K562 (cell line): ENCODE results near the gene ADGRE3. TPM values are rescaled to one million over a fixed set of nuclear protein-coding genes. Genes with fewer than 3 reads are reported as not detected.
A peak's percentile ranks its signal among the peaks of the same experiment; 100 is the strongest.

ENCODE experiments used
- ADNP ChIP-seq: fragments of 200-800 bp; sonication (Bioruptor generic); IDR thresholded peaks from 2 replicates; pipeline ENCODE4 v1.6.1; 2016; ENCODE audit warnings: missing genetic modification characterization, missing compliant biosample characterization
- BRF1 ChIP-seq: IDR thresholded peaks from 3 replicates; pipeline ENCODE4 v1.6.1; 2011; ENCODE audit warnings: borderline replicate concordance, mild to moderate bottlenecking; ENCODE audit not compliant: insufficient read length; ENCODE audit errors: extremely low read depth
- C11orf30 ChIP-seq: fragments of 450-650 bp; IDR thresholded peaks from 2 replicates; pipeline ENCODE4 v1.6.1; 2016; ENCODE audit warnings: low read depth, mild to moderate bottlenecking
- CBX1 ChIP-seq: sonication (generic); IDR thresholded peaks from 2 replicates; pipeline ENCODE4 v1.6.1; 2016; ENCODE audit warnings: antibody characterized with exemption, low read depth, mild to moderate bottlenecking
- E2F8 ChIP-seq: fragments of 450-650 bp; IDR thresholded peaks from 2 replicates; pipeline ENCODE4 v1.7.1; 2018; ENCODE audit warnings: mild to moderate bottlenecking, low read depth; ENCODE audit not compliant: partially characterized antibody
- GABPB2 ChIP-seq: fragments of 250-450 bp; sonication (Bioruptor Pico); conservative IDR thresholded peaks from 2 replicates; pipeline ENCODE4 v1.5.1; 2021; ENCODE audit warnings: mild to moderate bottlenecking
- HMGXB4 ChIP-seq: sonication (generic); formaldehyde crosslinking; IDR thresholded peaks from 2 replicates; pipeline ENCODE4 v1.8.1; 2023; ENCODE audit warnings: mild to moderate bottlenecking, missing genetic modification reagents
- MEF2A ChIP-seq: IDR thresholded peaks from 2 replicates; pipeline ENCODE4 v1.6.1; 2011; ENCODE audit warnings: low read depth, mild to moderate bottlenecking, low read length, moderate library complexity; ENCODE audit not compliant: control insufficient read depth
- NCOA4 ChIP-seq: fragments of 450-650 bp; IDR thresholded peaks from 2 replicates; pipeline ENCODE4 v1.6.1; 2018; ENCODE audit warnings: mild to moderate bottlenecking; ENCODE audit not compliant: partially characterized antibody
- SMARCB1 ChIP-seq: IDR thresholded peaks from 2 replicates; pipeline ENCODE4 v1.6.1; 2011; ENCODE audit warnings: improper control_type of control experiment, low read depth; ENCODE audit not compliant: insufficient read length
- TRIM24 ChIP-seq, 2 experiments: fragments of 450-650 bp; IDR thresholded peaks; 2 replicates each; pipeline ENCODE4 v1.6.1; 2016
- ZFPM2 ChIP-seq: fragments of 250-450 bp; sonication (Bioruptor Pico); IDR thresholded peaks from 2 replicates; pipeline ENCODE4 v1.5.1; 2022; ENCODE audit warnings: mild to moderate bottlenecking
- ZNF445 ChIP-seq: fragments of 250-450 bp; sonication (Bioruptor Pico); IDR thresholded peaks from 2 replicates; pipeline ENCODE4 v1.4.0; 2020; ENCODE audit warnings: low read depth, mild to moderate bottlenecking, moderate library complexity
- polyA plus RNA-seq, 8 experiments: library from polyadenylated mRNA; depleted of rRNA in 4 of 8; stranded (reverse) in 5 of 8; unstranded in 3 of 8; fragments of >200 nt; fragmentation: Nextera tagmentation in 2 of 8; fragmentation: Illumina TruSeq in 1 of 8; extraction: Ambion mirVana in 2 of 8; extraction: Trizol in 1 of 8; gene quantifications; 2 replicates each; pipeline versions ENCODE4 v1.2.1 to v1.2.3, GENCODE V29; 2011 to 2014; ENCODE audit warnings: inconsistent platforms in 1 of 8, missing spikeins in 1 of 8
- total RNA-seq, 7 experiments: library from RNA; depleted of rRNA in 6 of 7; stranded (reverse); fragments of >200 nt in 6 of 7; fragmentation: Illumina TruSeq in 2 of 7; extraction: Trizol in 2 of 7; gene quantifications; 2 replicates each; pipeline versions ENCODE4 v1.2.1 to v1.2.3, GENCODE V29; 2011 to 2021; ENCODE audit warnings: low replicate concordance in 1 of 7
- TF ChIP-seq, protein P1 (sequence below): fragments of 250-450 bp; sonication (Bioruptor Pico); IDR thresholded peaks from 2 replicates; pipeline ENCODE4 v1.5.0; 2021; ENCODE audit warnings: mild to moderate bottlenecking, borderline replicate concordance
- TF ChIP-seq, protein P2 (sequence below): sonication (generic); formaldehyde crosslinking; IDR thresholded peaks from 2 replicates; pipeline ENCODE4 v1.8.0; 2022; ENCODE audit warnings: mild to moderate bottlenecking, missing genetic modification reagents
- TF ChIP-seq, protein P3 (sequence below): IDR thresholded peaks from 2 replicates; pipeline ENCODE4 v1.6.1; 2014; ENCODE audit warnings: antibody characterized with exemption
- TF ChIP-seq, protein P4 (sequence below): sonication (generic); formaldehyde crosslinking; IDR thresholded peaks from 2 replicates; pipeline ENCODE4 v1.8.0; 2022; ENCODE audit warnings: mild to moderate bottlenecking, missing genetic modification reagents

The ADGRE3 gene
- total and polyA plus RNA-seq, 9 of the 15 experiments (the other 6 are each of a cell fraction or from before 2014, with no cell fraction given): not detected

DNA sequence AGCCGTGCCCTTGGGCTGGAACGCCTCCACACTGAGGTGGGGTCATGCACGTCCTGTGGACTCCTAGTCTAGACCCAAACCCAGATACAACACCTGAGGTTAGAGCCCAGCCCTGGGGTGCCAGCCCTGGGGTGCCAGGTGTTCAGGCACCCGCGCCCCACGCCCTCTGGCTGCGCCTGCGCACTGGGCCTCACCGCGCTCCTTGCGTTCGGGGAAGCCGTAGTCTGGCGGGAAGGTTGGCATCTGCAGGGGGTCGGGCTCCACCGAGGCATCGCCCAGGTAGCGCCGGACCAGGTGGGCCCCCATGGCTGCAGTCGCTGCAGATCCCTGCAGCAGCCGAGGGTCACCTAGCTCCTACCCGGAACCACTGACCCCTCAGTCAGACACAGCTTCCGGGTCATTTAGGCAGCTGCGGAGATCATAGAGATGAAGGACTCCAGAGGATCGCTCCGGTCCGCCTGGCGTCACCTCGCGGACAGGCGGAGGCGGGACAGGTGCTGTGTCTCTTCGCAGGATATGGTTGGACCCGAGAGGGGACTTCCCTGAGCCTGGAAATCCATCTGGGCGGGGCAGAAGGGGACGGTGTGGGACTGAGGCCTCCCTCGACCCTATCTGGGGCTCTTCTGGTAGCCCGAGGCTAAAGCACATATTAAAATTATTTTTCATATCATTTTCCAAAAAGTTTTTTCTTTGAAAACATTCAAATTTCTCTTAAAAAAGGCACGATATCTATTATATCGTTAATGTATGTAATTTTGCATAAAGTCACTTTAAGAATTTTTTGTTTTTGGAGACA is 102.8 kb downstream of the ADGRE3 start, which contains the start of gene NDUFB7 (continued):
- TF ChIP-seq E2F8: peak; percentile 92
- no peak for TF ChIP-seq GABPB2 (CRISPR knock-in tag)
- no peak for TF ChIP-seq SMARCB1
- TF ChIP-seq, protein P1, sequence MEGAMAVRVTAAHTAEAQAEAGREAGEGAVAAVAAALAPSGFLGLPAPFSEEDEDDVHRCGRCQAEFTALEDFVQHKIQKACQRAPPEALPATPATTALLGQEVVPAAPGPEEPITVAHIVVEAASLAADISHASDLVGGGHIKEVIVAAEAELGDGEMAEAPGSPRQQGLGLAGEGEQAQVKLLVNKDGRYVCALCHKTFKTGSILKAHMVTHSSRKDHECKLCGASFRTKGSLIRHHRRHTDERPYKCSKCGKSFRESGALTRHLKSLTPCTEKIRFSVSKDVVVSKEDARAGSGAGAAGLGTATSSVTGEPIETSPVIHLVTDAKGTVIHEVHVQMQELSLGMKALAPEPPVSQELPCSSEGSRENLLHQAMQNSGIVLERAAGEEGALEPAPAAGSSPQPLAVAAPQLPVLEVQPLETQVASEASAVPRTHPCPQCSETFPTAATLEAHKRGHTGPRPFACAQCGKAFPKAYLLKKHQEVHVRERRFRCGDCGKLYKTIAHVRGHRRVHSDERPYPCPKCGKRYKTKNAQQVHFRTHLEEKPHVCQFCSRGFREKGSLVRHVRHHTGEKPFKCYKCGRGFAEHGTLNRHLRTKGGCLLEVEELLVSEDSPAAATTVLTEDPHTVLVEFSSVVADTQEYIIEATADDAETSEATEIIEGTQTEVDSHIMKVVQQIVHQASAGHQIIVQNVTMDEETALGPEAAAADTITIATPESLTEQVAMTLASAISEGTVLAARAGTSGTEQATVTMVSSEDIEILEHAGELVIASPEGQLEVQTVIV (CRISPR knock-in tag): no peak
- TF ChIP-seq ZNF445: no peak
- no peak for TF ChIP-seq BRF1
- no peak for TF ChIP-seq NCOA4
- peak; percentile 95; the same call in 1 of the 2 replicates for TF ChIP-seq CBX1
- TF ChIP-seq, protein P2, sequence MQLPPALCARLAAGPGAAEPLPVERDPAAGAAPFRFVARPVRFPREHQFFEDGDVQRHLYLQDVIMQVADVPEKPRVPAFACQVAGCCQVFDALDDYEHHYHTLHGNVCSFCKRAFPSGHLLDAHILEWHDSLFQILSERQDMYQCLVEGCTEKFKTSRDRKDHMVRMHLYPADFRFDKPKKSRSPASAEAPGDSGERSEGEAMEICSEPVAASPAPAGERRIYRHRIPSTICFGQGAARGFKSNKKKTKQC (CRISPR knock-in tag): peak; percentile 53
- TF ChIP-seq ADNP (tag): no peak
- TF ChIP-seq MEF2A: peak; percentile 61
- TF ChIP-seq, protein P3, sequence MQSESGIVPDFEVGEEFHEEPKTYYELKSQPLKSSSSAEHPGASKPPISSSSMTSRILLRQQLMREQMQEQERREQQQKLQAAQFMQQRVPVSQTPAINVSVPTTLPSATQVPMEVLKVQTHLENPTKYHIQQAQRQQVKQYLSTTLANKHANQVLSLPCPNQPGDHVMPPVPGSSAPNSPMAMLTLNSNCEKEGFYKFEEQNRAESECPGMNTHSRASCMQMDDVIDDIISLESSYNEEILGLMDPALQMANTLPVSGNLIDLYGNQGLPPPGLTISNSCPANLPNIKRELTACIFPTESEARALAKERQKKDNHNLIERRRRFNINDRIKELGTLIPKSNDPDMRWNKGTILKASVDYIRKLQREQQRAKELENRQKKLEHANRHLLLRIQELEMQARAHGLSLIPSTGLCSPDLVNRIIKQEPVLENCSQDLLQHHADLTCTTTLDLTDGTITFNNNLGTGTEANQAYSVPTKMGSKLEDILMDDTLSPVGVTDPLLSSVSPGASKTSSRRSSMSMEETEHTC: peak; percentile 40; the same call in 1 of the 2 replicates
- peak; percentile 64 for TF ChIP-seq HMGXB4 (CRISPR knock-in tag)
- TF ChIP-seq C11orf30: peak; percentile 97
- TF ChIP-seq TRIM24 (IDR thresholded peaks at IDR 0.05): peak in 1 of 2 experiments; percentile 77; a peak in 2 of 4 replicates
- TF ChIP-seq ZFPM2 (CRISPR knock-in tag): no peak
- TF ChIP-seq, protein P4, sequence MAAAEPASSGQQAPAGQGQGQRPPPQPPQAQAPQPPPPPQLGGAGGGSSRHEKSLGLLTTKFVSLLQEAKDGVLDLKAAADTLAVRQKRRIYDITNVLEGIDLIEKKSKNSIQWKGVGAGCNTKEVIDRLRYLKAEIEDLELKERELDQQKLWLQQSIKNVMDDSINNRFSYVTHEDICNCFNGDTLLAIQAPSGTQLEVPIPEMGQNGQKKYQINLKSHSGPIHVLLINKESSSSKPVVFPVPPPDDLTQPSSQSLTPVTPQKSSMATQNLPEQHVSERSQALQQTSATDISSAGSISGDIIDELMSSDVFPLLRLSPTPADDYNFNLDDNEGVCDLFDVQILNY (CRISPR knock-in tag): no peak
